ENCODE data around the gene STK16. TPM values are rescaled to one million over a fixed set of nuclear protein-coding genes. Genes with fewer than 3 reads are reported as not detected.

The STK16 gene
- total RNA-seq, 1 donor from 2014 or later = 19.9 TPM

DNA sequence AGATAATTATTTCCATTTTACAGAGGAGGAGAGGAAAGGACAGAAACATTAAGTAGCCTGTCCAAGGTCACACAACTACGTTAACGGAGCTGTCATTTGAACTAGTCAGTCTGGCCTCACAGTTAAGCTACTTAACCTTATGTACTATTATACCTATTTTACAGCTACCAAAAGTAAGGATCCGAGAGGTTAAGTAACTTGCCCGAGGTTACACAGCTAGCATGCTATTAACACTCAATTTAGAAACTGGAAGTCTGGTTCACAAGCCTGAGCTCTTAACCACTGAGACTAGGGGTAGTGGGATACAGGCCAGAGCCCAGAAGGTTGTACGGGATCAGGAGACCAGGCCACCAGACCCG is 511 bp upstream of the STK16 start:
- peak overlapping the region; percentile 87 for H2AFZ ChIP-seq (replicated peaks)
- Mint-ChIP-seq H3K4me1 (peaks cover 15% of the 10 kb centered on the region), H3K27ac (no peak overlapping the region), H3K36me3 (peaks cover 2% of the 10 kb centered on the region), H3K9me3 (no peaks in the 10 kb centered on the region), H3K4me3 (peak overlapping the region; percentile 96), H3K27me3 (ENCODE audit: insufficient read depth, low read depth) (no peaks in the 10 kb centered on the region)
- H3K36me3 ChIP-seq = no peaks in the 10 kb centered on the region
- H3K9ac ChIP-seq = peak overlapping the region; percentile 100
- H3K27ac ChIP-seq = peak overlapping the region; percentile 93
- no peaks in the 10 kb centered on the region for H3K9me3 ChIP-seq (ENCODE audit: low read depth)
- H3K4me1 ChIP-seq = no peaks in the 10 kb centered on the region
- H4K20me1 ChIP-seq (ENCODE audit: low read depth) = no peaks in the 10 kb centered on the region
- H3K79me2 ChIP-seq (ENCODE audit: low read depth) = peaks cover 11% of the 10 kb centered on the region
- peaks cover 12% of the 10 kb centered on the region for H3F3A ChIP-seq (ENCODE audit: low read depth)
- peak overlapping the region; percentile 95 for H3K4me2 ChIP-seq
- peak overlapping the region; percentile 80 for H3K4me3 ChIP-seq
- DNase-seq (ENCODE audit: low spot score) = no peak
- TF ChIP-seq, protein P1, sequence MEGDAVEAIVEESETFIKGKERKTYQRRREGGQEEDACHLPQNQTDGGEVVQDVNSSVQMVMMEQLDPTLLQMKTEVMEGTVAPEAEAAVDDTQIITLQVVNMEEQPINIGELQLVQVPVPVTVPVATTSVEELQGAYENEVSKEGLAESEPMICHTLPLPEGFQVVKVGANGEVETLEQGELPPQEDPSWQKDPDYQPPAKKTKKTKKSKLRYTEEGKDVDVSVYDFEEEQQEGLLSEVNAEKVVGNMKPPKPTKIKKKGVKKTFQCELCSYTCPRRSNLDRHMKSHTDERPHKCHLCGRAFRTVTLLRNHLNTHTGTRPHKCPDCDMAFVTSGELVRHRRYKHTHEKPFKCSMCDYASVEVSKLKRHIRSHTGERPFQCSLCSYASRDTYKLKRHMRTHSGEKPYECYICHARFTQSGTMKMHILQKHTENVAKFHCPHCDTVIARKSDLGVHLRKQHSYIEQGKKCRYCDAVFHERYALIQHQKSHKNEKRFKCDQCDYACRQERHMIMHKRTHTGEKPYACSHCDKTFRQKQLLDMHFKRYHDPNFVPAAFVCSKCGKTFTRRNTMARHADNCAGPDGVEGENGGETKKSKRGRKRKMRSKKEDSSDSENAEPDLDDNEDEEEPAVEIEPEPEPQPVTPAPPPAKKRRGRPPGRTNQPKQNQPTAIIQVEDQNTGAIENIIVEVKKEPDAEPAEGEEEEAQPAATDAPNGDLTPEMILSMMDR (IDR thresholded peaks at IDR 0.05) = no peak
- TF ChIP-seq EZH2 (IDR thresholded peaks at IDR 0.05) = no peak
- TF ChIP-seq EZH2phosphoT487 (IDR thresholded peaks at IDR 0.05) = no peak
- H3K27me3 ChIP-seq = no peaks in the 10 kb centered on the region

DNA sequence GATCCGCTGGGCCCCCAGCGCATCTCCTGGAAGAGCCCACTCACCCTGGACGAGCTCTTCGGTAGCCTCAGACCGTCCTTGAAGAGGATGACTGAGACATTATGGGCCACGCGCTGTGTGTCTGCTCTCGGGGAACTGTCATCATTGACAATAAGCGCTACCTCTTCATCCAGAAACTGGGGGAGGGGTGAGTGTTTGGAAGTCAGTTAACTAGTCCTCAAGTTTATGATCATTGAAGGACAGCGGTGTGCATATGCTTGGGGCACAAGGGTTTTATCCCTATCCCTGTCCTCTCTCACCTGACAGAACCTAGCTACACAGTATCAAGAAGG is 586 bp downstream of the STK16 start:
- Mint-ChIP-seq H3K4me1 (peaks cover 15% of the 10 kb centered on the region), H3K9me3 (no peaks in the 10 kb centered on the region), H3K36me3 (peaks cover 2% of the 10 kb centered on the region), H3K27ac (peak overlapping the region; percentile 91), H3K27me3 (ENCODE audit: insufficient read depth, low read depth) (peaks cover 4% of the 10 kb centered on the region), H3K4me3 (peak overlapping the region; percentile 96)
- Histone ChIP-seq H3K27me3 (peaks cover under 1% of the 10 kb centered on the region), H3K36me3 (no peaks in the 10 kb centered on the region), H3K9ac (peak overlapping the region; percentile 100), H3K4me2 (peak overlapping the region; percentile 95), H3K27ac (peak overlapping the region; percentile 93), H3F3A (ENCODE audit: low read depth) (peaks cover 12% of the 10 kb centered on the region), H2AFZ (replicated peaks) (peak overlapping the region; percentile 87), H3K79me2 (ENCODE audit: low read depth) (peaks cover 11% of the 10 kb centered on the region), H3K9me3 (ENCODE audit: low read depth) (no peaks in the 10 kb centered on the region), H3K4me1 (no peaks in the 10 kb centered on the region), H3K4me3 (peak overlapping the region; percentile 80), H4K20me1 (ENCODE audit: low read depth) (no peaks in the 10 kb centered on the region)
- TF ChIP-seq, protein P1 (IDR thresholded peaks at IDR 0.05) = no peak
- TF ChIP-seq EZH2phosphoT487 (IDR thresholded peaks at IDR 0.05) (no peak), EZH2 (IDR thresholded peaks at IDR 0.05) (no peak)
- DNase-seq (ENCODE audit: low spot score) = no peak

DNA sequence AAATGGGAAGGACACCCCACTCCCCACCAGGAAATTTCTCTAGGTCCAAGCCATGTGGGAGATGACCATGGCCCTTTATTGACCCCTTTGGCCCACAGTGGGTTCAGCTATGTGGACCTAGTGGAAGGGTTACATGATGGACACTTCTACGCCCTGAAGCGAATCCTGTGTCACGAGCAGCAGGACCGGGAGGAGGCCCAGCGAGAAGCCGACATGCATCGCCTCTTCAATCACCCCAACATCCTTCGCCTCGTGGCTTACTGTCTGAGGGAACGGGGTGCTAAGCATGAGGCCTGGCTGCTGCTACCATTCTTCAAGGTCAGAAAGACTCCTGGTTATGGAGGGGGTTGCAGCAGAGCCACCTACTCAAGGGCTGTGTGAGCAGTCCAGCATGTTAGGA is 1.3 kb downstream of the STK16 start:
- no peak overlapping the region for H3K27ac Mint-ChIP-seq
- Histone ChIP-seq H3K27me3 (peaks cover 7% of the 10 kb centered on the region), H3K27ac (no peak overlapping the region)

More for the DNA sequence above, 1.3 kb downstream of the STK16 start:
- DNase-seq (ENCODE audit: low spot score) = no peak
- Histone ChIP-seq H3K79me2 (ENCODE audit: low read depth) (peaks cover 11% of the 10 kb centered on the region), H2AFZ (replicated peaks) (no peak overlapping the region), H4K20me1 (ENCODE audit: low read depth) (no peaks in the 10 kb centered on the region), H3K4me3 (no peak overlapping the region), H3K9ac (no peak overlapping the region), H3K4me2 (peak overlapping the region; percentile 95), H3F3A (ENCODE audit: low read depth) (peaks cover 12% of the 10 kb centered on the region), H3K4me1 (no peaks in the 10 kb centered on the region), H3K9me3 (ENCODE audit: low read depth) (no peaks in the 10 kb centered on the region), H3K36me3 (no peaks in the 10 kb centered on the region)
- no peak for TF ChIP-seq EZH2 (IDR thresholded peaks at IDR 0.05)
- TF ChIP-seq, protein P1 (IDR thresholded peaks at IDR 0.05) = no peak
- TF ChIP-seq EZH2phosphoT487 (IDR thresholded peaks at IDR 0.05) = no peak
- H3K36me3 Mint-ChIP-seq = peaks cover 2% of the 10 kb centered on the region
- H3K9me3 Mint-ChIP-seq = no peaks in the 10 kb centered on the region
- H3K27me3 Mint-ChIP-seq (ENCODE audit: insufficient read depth, low read depth) = peaks cover 11% of the 10 kb centered on the region
- peak overlapping the region; percentile 96 for H3K4me3 Mint-ChIP-seq
- H3K4me1 Mint-ChIP-seq = peaks cover 15% of the 10 kb centered on the region
